Aorta (tissue), 5 donors: ENCODE data around the gene HIPK2. TPM values are rescaled to one million over a fixed set of nuclear protein-coding genes. Genes with fewer than 3 reads are reported as not detected.

ENCODE experiments used
- ATAC-seq: fragments of 200-7000 bp; cut with Tn5 transposase; one replicate; pipeline ENCODE4 v1.9.1; 2022; ENCODE audit warnings: moderate library complexity; ENCODE audit not compliant: low FRiP score
- DNase-seq, 2 donors: peaks; one replicate each; pipeline ENCODE4 v3.0.0-alpha.2; 2020
- H3K27ac ChIP-seq, 2 donors: one replicate each; pipeline ENCODE4 v1.5.1; 2013; ENCODE audit warnings: low read length in 2 of 2, mild to moderate bottlenecking in 2 of 2, moderate library complexity in 2 of 2, control low read depth in 1 of 2, inconsistent platforms in 1 of 2, low read depth in 1 of 2
- H3K27me3 ChIP-seq, 2 donors: one replicate each; pipeline ENCODE4 v1.6.1; 2013; ENCODE audit warnings: control low read depth in 1 of 2, low read length in 1 of 2, mild to moderate bottlenecking in 1 of 2, moderate library complexity in 1 of 2; ENCODE audit not compliant: insufficient read depth in 2 of 2, control insufficient read depth in 1 of 2
- H3K36me3 ChIP-seq, 2 donors: one replicate each; pipeline ENCODE4 v1.6.1; 2013; ENCODE audit warnings: control low read depth in 1 of 2, low read length in 1 of 2, mild to moderate bottlenecking in 1 of 2; ENCODE audit not compliant: insufficient read depth in 2 of 2, control insufficient read depth in 1 of 2
- H3K4me1 ChIP-seq, 2 donors: one replicate each; pipeline ENCODE4 v1.6.1; 2013; ENCODE audit warnings: low read length in 2 of 2, control low read depth in 1 of 2, mild to moderate bottlenecking in 1 of 2, moderate library complexity in 1 of 2; ENCODE audit not compliant: insufficient read depth in 2 of 2, control insufficient read depth in 1 of 2
- H3K4me3 ChIP-seq, 2 donors: one replicate each; pipeline ENCODE4 v1.5.1; 2013; ENCODE audit warnings: low read length in 2 of 2, control low read depth in 1 of 2, mild to moderate bottlenecking in 1 of 2
- H3K9me3 ChIP-seq: one replicate; pipeline ENCODE4 v1.6.1; 2013; ENCODE audit warnings: mild to moderate bottlenecking, low read length; ENCODE audit not compliant: control insufficient read depth
- WGBS, 2 donors: extraction: QIAGEN DNeasy Blood & Tissue Kit; methylation state at CpG; one replicate each; pipeline ENCODE4 v1.1.7; 2013; 5-methylcytosine and 5-hydroxymethylcytosine counted together
- intact Hi-C, 2 donors: fragments of 100-400 bp; cut with DNase I; formaldehyde crosslinking; loops; one replicate each; pipeline versions ENCODE4 v1.14.2 to v1.15.0; 2022
- polyA plus RNA-seq, 2 donors: library from polyadenylated mRNA; stranded (reverse); fragments of 200-250 nt; gene quantifications; one replicate each; pipeline ENCODE4 v1.2.3, GENCODE V29; 2013
- total RNA-seq, 2 donors: library from RNA; stranded (reverse); fragmentation: NEBNext Ultra II Directional; extraction: Animal tissue kit (Norgen Biotek cat#: 25700); gene quantifications; one replicate each; pipeline ENCODE4 v1.2.1, GENCODE V29; 2021
- donor health status: healthy with polysubstance abuse.
- donor health status: Bipolar disorder and iron deficiency.
- donor health status: DM: no; HTN: no; CAD: no.
- donor health status: DM: no; HTN: no; CAD: no.
- donor health status: DM: yes; HTN: yes; CAD: no.

HIPK2 gene
- total and polyA plus RNA-seq, 4 donors: 9.4 to 108 (median 23.9) TPM

- H3K4me3 ChIP-seq: no peak overlapping the region
- no peaks in the 10 kb centered on the region for H3K27me3 ChIP-seq
- 83 to 95% methylated on average over 5 of the region's 5 CpGs for WGBS, 2 donors
- H3K9me3 ChIP-seq: no peaks in the 10 kb centered on the region
- no peak for DNase-seq
- intact Hi-C loops: no loop called here
- peaks cover 0 to 6% of the 10 kb centered on the region in 2 donors for H3K36me3 ChIP-seq
- H3K27ac ChIP-seq: no peak overlapping the region
- no peak for ATAC-seq
- H3K4me1 ChIP-seq: no peaks in the 10 kb centered on the region
Measured at GRCh38 chr7:139631520-139632031, 146.2 kb downstream of the HIPK2 start.

GRCh38 chr7:139630643-139631519 is 146.9 kb downstream of the HIPK2 start:
- intact Hi-C loops: no loop called here
- 88 to 90% methylated on average over 19 of the region's 19 CpGs for WGBS, 2 donors
- no peak for ATAC-seq
- no peaks in the 10 kb centered on the region for H3K27me3 ChIP-seq
- peaks cover 0 to 6% of the 10 kb centered on the region in 2 donors for H3K36me3 ChIP-seq
- H3K4me3 ChIP-seq: no peak overlapping the region
- no peaks in the 10 kb centered on the region for H3K9me3 ChIP-seq
- H3K27ac ChIP-seq: no peak overlapping the region
- no peaks in the 10 kb centered on the region for H3K4me1 ChIP-seq
- no peak for DNase-seq

- Histone ChIP-seq H3K4me1 (no peaks in the 10 kb centered on the region), H3K4me3 (no peak overlapping the region), H3K27me3 (no peaks in the 10 kb centered on the region), H3K27ac (no peak overlapping the region), H3K9me3 (no peaks in the 10 kb centered on the region), H3K36me3 (peaks cover 0 to 10% of the 10 kb centered on the region in 2 donors)
- 82 to 89% methylated on average over 4 of the region's 4 CpGs for WGBS, 2 donors
- ATAC-seq (no peak), DNase-seq (no peak)
- intact Hi-C loops: no loop called here
Measured at GRCh38 chr7:139629392-139630082, 148.3 kb downstream of the HIPK2 start.

- H3K4me3 ChIP-seq: no peak overlapping the region
- ATAC-seq (no peak), DNase-seq (no peak)
- WGBS, 2 donors: 72 to 79% methylated on average over 4 of the region's 4 CpGs
- H3K4me1 ChIP-seq: no peaks in the 10 kb centered on the region
- no peaks in the 10 kb centered on the region for H3K27me3 ChIP-seq
- intact Hi-C loops: no loop called here
- H3K27ac ChIP-seq: no peak overlapping the region
- peaks cover 0 to 9% of the 10 kb centered on the region in 2 donors for H3K36me3 ChIP-seq
- no peaks in the 10 kb centered on the region for H3K9me3 ChIP-seq
Measured at GRCh38 chr7:139627831-139628230, 150.0 kb downstream of the HIPK2 start.

GRCh38 chr7:139626817-139627216 is 151.0 kb downstream of the HIPK2 start:
- peaks cover 0 to 9% of the 10 kb centered on the region in 2 donors for H3K36me3 ChIP-seq
- DNase-seq (no peak), ATAC-seq (no peak)
- 86 to 92% methylated on average over 1 of the region's 1 CpG for WGBS, 2 donors
- H3K27ac ChIP-seq: no peak overlapping the region
- intact Hi-C loops: no loop called here
- H3K27me3 ChIP-seq: no peaks in the 10 kb centered on the region
- no peaks in the 10 kb centered on the region for H3K9me3 ChIP-seq
- no peaks in the 10 kb centered on the region for H3K4me1 ChIP-seq
- no peak overlapping the region for H3K4me3 ChIP-seq

GRCh38 chr7:139623518-139623917 is 154.3 kb downstream of the HIPK2 start:
- Histone ChIP-seq H3K36me3 (peaks cover 0 to 5% of the 10 kb centered on the region in 2 donors), H3K27ac (no peak overlapping the region), H3K4me1 (no peaks in the 10 kb centered on the region), H3K27me3 (no peaks in the 10 kb centered on the region), H3K9me3 (no peaks in the 10 kb centered on the region), H3K4me3 (no peak overlapping the region)
- intact Hi-C loops: no loop called here
- no peak for ATAC-seq
- 92 to 99% methylated on average over 4 of the region's 4 CpGs for WGBS, 2 donors
- DNase-seq: no peak

- WGBS, 2 donors: 82 to 85% methylated on average over 10 of the region's 10 CpGs
- intact Hi-C loops: no loop called here
- Histone ChIP-seq H3K36me3 (peaks cover 5 to 8% of the 10 kb centered on the region in 2 donors), H3K9me3 (no peaks in the 10 kb centered on the region), H3K27ac (no peak overlapping the region), H3K4me1 (no peaks in the 10 kb centered on the region), H3K4me3 (no peak overlapping the region), H3K27me3 (no peaks in the 10 kb centered on the region)
- no peak for ATAC-seq
- DNase-seq: no peak
Measured at GRCh38 chr7:139620676-139621344, 157.0 kb downstream of the HIPK2 start.

- no peaks in the 10 kb centered on the region for H3K4me1 ChIP-seq
- WGBS, 2 donors: 60 to 61% methylated on average over 1 of the region's 1 CpG
- H3K4me3 ChIP-seq: no peak overlapping the region
- intact Hi-C loops: loop anchor here (5.0 kb wide), 1 partner anchor 383 kb away; no protein-coding TSS in a partner anchor
- H3K27me3 ChIP-seq: no peaks in the 10 kb centered on the region
- H3K9me3 ChIP-seq: no peaks in the 10 kb centered on the region
- DNase-seq (no peak), ATAC-seq (no peak)
- H3K27ac ChIP-seq: no peak overlapping the region
- peaks cover 5 to 8% of the 10 kb centered on the region in 2 donors for H3K36me3 ChIP-seq
Measured at GRCh38 chr7:139619367-139619657, 158.5 kb downstream of the HIPK2 start.
